HCT116 (cell line): Measurements from ENCODE around the gene UBE2D1. TPM values are rescaled to one million over a fixed set of nuclear protein-coding genes. Genes with fewer than 3 reads are reported as not detected.

Source experiments
- ATAC-seq: fragments of 200-7000 bp; cut with Tn5 transposase; 2 replicates; pipeline ENCODE4 v1.9.1; 2020; ENCODE audit warnings: mild to moderate bottlenecking, moderate library complexity
- BruUV-seq: library from RNA; stranded (reverse); fragments of 400-500 nt; replicated peaks from 2 replicates; lab custom pipeline; 2021; lab: Mats Ljungman, UMichigan
- CTCF ChIA-PET: fragments of 300-600 bp; sonication (Branson Sonifier 250); formaldehyde crosslinking; loops from one replicate; lab custom pipeline; 2021; ENCODE audit warnings: antibody characterized with exemption; lab: Charles Lee
- POLR2A ChIA-PET: fragments of 300-600, 350-600 bp; sonication (Branson Sonifier 250); formaldehyde crosslinking; loops from one replicate; lab custom pipeline; 2021; ENCODE audit warnings: antibody characterized with exemption; lab: Charles Lee
- RAD21 ChIA-PET, 2 experiments: fragments of 300-600 bp; sonication (Branson Sonifier 250); formaldehyde crosslinking; loops; one replicate each; lab custom pipeline; 2023; ENCODE audit warnings: low total read pairs in 2 of 2; ENCODE audit not compliant: uncharacterized antibody in 2 of 2, unreplicated experiment in 2 of 2, low non-redundant PET in 1 of 2; lab: Charles Lee
- DNase-seq: peaks from one replicate; pipeline ENCODE4 v3.0.0-alpha.2; 2010; ENCODE audit warnings: low read depth, low spot score
- H2AFZ ChIP-seq: fragments of 200-600 bp; shearing (Covaris generic), sonication (generic); 2 replicates; pipeline ENCODE4 v1.6.1; 2017; ENCODE audit warnings: low read depth, mixed run types, mixed read lengths, antibody characterized with exemption, low read length; ENCODE audit not compliant: poor library complexity, severe bottlenecking
- H3K27ac ChIP-seq: 2 replicates; pipeline ENCODE4 v1.5.1; 2012; ENCODE audit warnings: low read depth, low read length
- H3K27me3 ChIP-seq: fragments of 200-600 bp; sonication (generic); 2 replicates; pipeline ENCODE4 v1.6.1; 2016; ENCODE audit warnings: mixed run types, low read length, mixed read lengths; ENCODE audit not compliant: insufficient read depth
- H3K36me3 ChIP-seq, 2 experiments: fragments of 200-500 bp in 1 of 2; fragments of 200-600 bp in 1 of 2; sonication (Bioruptor generic) in 1 of 2; sonication (generic) in 1 of 2; 2 replicates each; pipeline versions ENCODE4 v1.5.1 to v1.6.1; 2014 to 2016; ENCODE audit warnings: low read length in 2 of 2, inconsistent platforms in 1 of 2, mixed read lengths in 1 of 2, mixed run types in 1 of 2; ENCODE audit not compliant: insufficient read depth in 2 of 2, control insufficient read depth in 1 of 2
- H3K4me1 ChIP-seq, 2 experiments: fragments of 200-600 bp in 1 of 2; sonication (generic) in 1 of 2; 2 replicates each; pipeline versions ENCODE4 v1.5.1 to v1.6.1; 2012 to 2017; ENCODE audit warnings: low read length in 2 of 2, inconsistent platforms in 1 of 2, mild to moderate bottlenecking in 1 of 2, mixed read lengths in 1 of 2, mixed run types in 1 of 2, moderate library complexity in 1 of 2; ENCODE audit not compliant: insufficient read depth in 2 of 2, control insufficient read depth in 1 of 2
- H3K4me2 ChIP-seq: fragments of 200-600 bp; sonication (generic); 2 replicates; pipeline ENCODE4 v1.6.1; 2017; ENCODE audit warnings: mixed run types, low read length, mixed read lengths
- H3K4me3 ChIP-seq, 2 experiments: fragments of 200-600 bp in 1 of 2; sonication (generic) in 1 of 2; replicated peaks in 1 of 2; 2 replicates each; pipeline ENCODE4 v1.5.1; 2011 to 2016; ENCODE audit warnings: low read length in 2 of 2, control low read depth in 1 of 2, low read depth in 1 of 2, mild to moderate bottlenecking in 1 of 2, mixed read lengths in 1 of 2, mixed run types in 1 of 2
- H3K79me2 ChIP-seq: fragments of 200-600 bp; sonication (generic); 2 replicates; pipeline ENCODE4 v1.6.1; 2017; ENCODE audit warnings: mild to moderate bottlenecking, mixed run types, low read length, moderate library complexity, mixed read lengths; ENCODE audit not compliant: insufficient read depth
- H3K9ac ChIP-seq: fragments of 200-600 bp; sonication (generic); 2 replicates; pipeline ENCODE4 v1.6.1; 2016; ENCODE audit warnings: low read length, mixed read lengths
- H3K9me2 ChIP-seq: fragments of 200-600 bp; sonication (generic), shearing (Covaris generic); 2 replicates; pipeline ENCODE4 v1.6.1; 2017; ENCODE audit warnings: mixed run types, mild to moderate bottlenecking, moderate library complexity; ENCODE audit not compliant: insufficient read depth
- H3K9me3 ChIP-seq, 2 experiments: fragments of 200-500 bp in 1 of 2; fragments of 200-600 bp in 1 of 2; sonication (Bioruptor generic) in 1 of 2; sonication (generic) in 1 of 2; 2 replicates each; pipeline ENCODE4 v1.6.1; 2014 to 2017; ENCODE audit warnings: low read length in 2 of 2, mixed read lengths in 2 of 2, inconsistent platforms in 1 of 2, low read depth in 1 of 2, mild to moderate bottlenecking in 1 of 2, mixed run types in 1 of 2, moderate library complexity in 1 of 2; ENCODE audit not compliant: control insufficient read depth in 1 of 2, insufficient read depth in 1 of 2
- H4K20me1 ChIP-seq: fragments of 200-600 bp; sonication (generic), shearing (Covaris generic); 2 replicates; pipeline ENCODE4 v1.6.1; 2017; ENCODE audit warnings: mixed run types, mild to moderate bottlenecking, moderate library complexity; ENCODE audit not compliant: insufficient read depth
- CBX3 ChIP-seq: IDR thresholded peaks from 2 replicates; pipeline ENCODE4 v1.6.1; 2012; ENCODE audit warnings: low read depth
- CEBPB ChIP-seq: IDR thresholded peaks from 2 replicates; pipeline ENCODE4 v1.6.1; 2012; ENCODE audit warnings: low read depth
- CTCF ChIP-seq, 3 experiments: fragments of 200-600 bp in 1 of 3; sonication (generic) in 1 of 3; IDR thresholded peaks in 2 of 3; conservative IDR thresholded peaks in 1 of 3; 2 replicates each; pipeline ENCODE4 v1.5.1; 2012 to 2017; ENCODE audit warnings: low read depth in 2 of 3, low read length in 2 of 3, antibody characterized with exemption in 1 of 3, borderline replicate concordance in 1 of 3, control low read depth in 1 of 3, mild to moderate bottlenecking in 1 of 3, mixed read lengths in 1 of 3, mixed run types in 1 of 3, moderate library complexity in 1 of 3; ENCODE audit not compliant: insufficient read depth in 1 of 3
- EGR1 ChIP-seq: IDR thresholded peaks from 2 replicates; pipeline ENCODE4 v1.6.1; 2012; ENCODE audit warnings: low read depth
- ELF1 ChIP-seq: IDR thresholded peaks from 2 replicates; pipeline ENCODE4 v1.6.1; 2012; ENCODE audit warnings: low read depth, borderline replicate concordance
- EZH2phosphoT487 ChIP-seq: fragments of 200-600 bp; IDR thresholded peaks from 2 replicates; pipeline ENCODE4 v1.6.1; 2018; ENCODE audit warnings: antibody characterized with exemption, borderline replicate concordance
- FOSL1 ChIP-seq: IDR thresholded peaks from 2 replicates; pipeline ENCODE4 v1.6.1; 2012; ENCODE audit warnings: low read depth
- MAX ChIP-seq: IDR thresholded peaks from 2 replicates; pipeline ENCODE4 v1.6.1; 2012
- POLR2AphosphoS5 ChIP-seq: IDR thresholded peaks from 2 replicates; pipeline ENCODE4 v1.6.1; 2011; ENCODE audit warnings: mild to moderate bottlenecking, low read depth, low read length, moderate library complexity
- SIN3A ChIP-seq: IDR thresholded peaks from 2 replicates; pipeline ENCODE4 v1.6.1; 2012; ENCODE audit warnings: low read depth
- YY1 ChIP-seq: IDR thresholded peaks from 2 replicates; pipeline ENCODE4 v1.6.1; 2011; ENCODE audit warnings: low read length, low read depth, moderate library complexity, mild to moderate bottlenecking; ENCODE audit not compliant: insufficient replicate concordance; ENCODE audit errors: extremely low read depth
- ZFX ChIP-seq: fragments of 450-650 bp; IDR thresholded peaks from 2 replicates; pipeline ENCODE4 v1.6.1; 2017
- ZNF274 ChIP-seq: fragments of 200-500 bp; sonication (Bioruptor generic); IDR thresholded peaks from 2 replicates; pipeline ENCODE4 v1.6.1; 2014; ENCODE audit warnings: mild to moderate bottlenecking, low read depth, low read length, inconsistent platforms
- intact Hi-C: fragments of 100-400 bp; cut with micrococcal nuclease; formaldehyde crosslinking; loops from 2 replicates; pipeline ENCODE4 v1.10.0; 2022
- total RNA-seq: library from RNA; stranded (reverse); gene quantifications from one replicate; pipeline ENCODE4 v1.2.1, GENCODE V29; 2021; ENCODE audit not compliant: unreplicated experiment

Gene UBE2D1
- total RNA-seq, 1 experiment from 2014 or later, result 15.5 TPM

DNA sequence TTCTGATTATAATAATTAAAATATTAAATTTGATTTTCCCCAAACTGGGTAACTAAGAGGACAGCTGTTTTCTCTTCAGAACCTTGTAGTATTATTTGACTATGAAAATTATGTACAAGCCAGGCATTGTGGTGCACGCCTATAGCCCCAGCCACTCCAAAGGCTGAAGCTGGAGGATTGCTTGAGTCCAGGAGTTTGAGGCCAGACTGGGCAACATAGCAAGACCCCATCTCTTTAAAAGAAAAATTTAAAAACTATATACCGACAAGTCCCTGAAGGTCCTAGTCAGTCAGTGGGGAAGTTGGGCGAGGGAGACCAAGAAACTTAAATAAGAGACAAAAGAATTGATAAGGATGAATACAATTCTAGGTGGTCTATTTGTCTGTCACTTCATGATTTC lies 27.1 kb upstream of the UBE2D1 start:
- H3K9ac ChIP-seq, result no peak overlapping the region
- no TSS peak for BruUV-seq
- H3K4me2 ChIP-seq, result no peak overlapping the region
- no peaks in the 10 kb centered on the region for H3K9me3 ChIP-seq
- no peaks in the 10 kb centered on the region for H3K27me3 ChIP-seq
- RAD21 ChIA-PET, result no interaction called here
- POLR2A ChIA-PET, result no interaction called here
- H3K4me3 ChIP-seq, result no peak overlapping the region
- H3K36me3 ChIP-seq, result no peaks in the 10 kb centered on the region
- ATAC-seq, result no peak
- H3K27ac ChIP-seq, result no peak overlapping the region
- no peaks in the 10 kb centered on the region for H4K20me1 ChIP-seq
- CTCF ChIA-PET, result no interaction called here
- intact Hi-C loops, result no loop called here
- no peak overlapping the region for H2AFZ ChIP-seq
- no peak for DNase-seq
- no peaks in the 10 kb centered on the region for H3K9me2 ChIP-seq
- H3K79me2 ChIP-seq, result no peaks in the 10 kb centered on the region
- H3K4me1 ChIP-seq, result no peaks in the 10 kb centered on the region
- no peak for TF ChIP-seq ZFX
- TF ChIP-seq CTCF (IDR thresholded peaks at IDR 0.05 in 2 of 3, conservative IDR thresholded peaks at IDR 0.05 in 1 of 3; ENCODE audit: borderline replicate concordance in 1 of 3, insufficient read depth in 1 of 3, low read depth in 2 of 3, low read length in 2 of 3), result no peak
- TF ChIP-seq ELF1, result no peak
- TF ChIP-seq SIN3A, result no peak
- no peak for TF ChIP-seq YY1
- no peak for TF ChIP-seq MAX
- TF ChIP-seq ZNF274, result no peak
- TF ChIP-seq POLR2AphosphoS5, result no peak
- no peak for TF ChIP-seq EZH2phosphoT487
- TF ChIP-seq EGR1, result no peak
- no peak for TF ChIP-seq CBX3
- TF ChIP-seq FOSL1, result no peak
- no peak for TF ChIP-seq CEBPB
